SU-DHL-6 (cell line): Measurements from ENCODE around the gene CPAMD8.

Experiments used
- CTCF ChIP-seq: fragments of 200-600 bp; sonication (generic); IDR thresholded peaks from one replicate; pipeline ENCODE4 v1.5.1; 2017; ENCODE audit warnings: antibody characterized with exemption, mild to moderate bottlenecking, low read length, moderate library complexity; ENCODE audit not compliant: insufficient read depth, poor library complexity, severe bottlenecking
- EZH2phosphoT487 ChIP-seq: fragments of 200-600 bp; sonication (generic), shearing (Covaris generic); conservative IDR thresholded peaks from 2 replicates; pipeline ENCODE4 v1.6.1; 2018; ENCODE audit warnings: mild to moderate bottlenecking, antibody characterized with exemption, low read length, moderate library complexity, mixed read lengths

- TF ChIP-seq CTCF (no peak), EZH2phosphoT487 (no peak)
Measured at GRCh38 chr19:16892868-16893685, 133.5 kb downstream of the CPAMD8 start.
